Prostate gland (tissue), 2 donors: ENCODE data around the gene UBR3.

ENCODE experiments used
- POLR2A ChIP-seq: fragments of 450-650 bp; IDR thresholded peaks from one replicate; pipeline ENCODE4 v1.6.1; 2016; ENCODE audit warnings: antibody characterized with exemption, mild to moderate bottlenecking
- TF ChIP-seq, protein P1 (sequence below), 4 experiments: fragments of 200-600 bp in 2 of 4; fragments of 450-650 bp in 2 of 4; sonication (generic) in 2 of 4; IDR thresholded peaks; 1 replicate in 3 of 4; 2 replicates in 1 of 4; pipeline ENCODE4 v1.5.1; 2016 to 2019; ENCODE audit warnings: antibody characterized with exemption in 4 of 4, mild to moderate bottlenecking in 2 of 4, moderate library complexity in 2 of 4

DNA sequence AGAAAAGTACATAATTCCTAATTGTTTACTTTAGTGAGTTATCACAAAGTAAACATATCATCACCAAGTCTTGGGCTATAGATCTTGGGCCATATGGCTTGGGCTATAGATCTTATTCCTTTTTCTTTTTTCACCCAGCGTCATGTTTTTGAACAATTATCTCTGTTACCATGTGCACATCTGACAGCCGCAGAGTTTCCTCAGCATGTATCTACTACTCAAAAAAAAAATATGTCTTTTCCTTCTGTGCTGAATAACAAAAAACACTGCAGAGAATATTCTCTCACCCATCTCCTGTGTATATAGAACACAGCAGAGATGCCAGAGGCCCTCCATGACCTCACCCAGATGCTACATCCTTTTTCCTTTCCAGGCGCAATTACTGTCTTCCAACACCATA lies 274.5 kb downstream of the UBR3 start:
- no peak for TF ChIP-seq POLR2A
- TF ChIP-seq, protein P1, sequence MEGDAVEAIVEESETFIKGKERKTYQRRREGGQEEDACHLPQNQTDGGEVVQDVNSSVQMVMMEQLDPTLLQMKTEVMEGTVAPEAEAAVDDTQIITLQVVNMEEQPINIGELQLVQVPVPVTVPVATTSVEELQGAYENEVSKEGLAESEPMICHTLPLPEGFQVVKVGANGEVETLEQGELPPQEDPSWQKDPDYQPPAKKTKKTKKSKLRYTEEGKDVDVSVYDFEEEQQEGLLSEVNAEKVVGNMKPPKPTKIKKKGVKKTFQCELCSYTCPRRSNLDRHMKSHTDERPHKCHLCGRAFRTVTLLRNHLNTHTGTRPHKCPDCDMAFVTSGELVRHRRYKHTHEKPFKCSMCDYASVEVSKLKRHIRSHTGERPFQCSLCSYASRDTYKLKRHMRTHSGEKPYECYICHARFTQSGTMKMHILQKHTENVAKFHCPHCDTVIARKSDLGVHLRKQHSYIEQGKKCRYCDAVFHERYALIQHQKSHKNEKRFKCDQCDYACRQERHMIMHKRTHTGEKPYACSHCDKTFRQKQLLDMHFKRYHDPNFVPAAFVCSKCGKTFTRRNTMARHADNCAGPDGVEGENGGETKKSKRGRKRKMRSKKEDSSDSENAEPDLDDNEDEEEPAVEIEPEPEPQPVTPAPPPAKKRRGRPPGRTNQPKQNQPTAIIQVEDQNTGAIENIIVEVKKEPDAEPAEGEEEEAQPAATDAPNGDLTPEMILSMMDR (IDR thresholded peaks at IDR 0.05): no peak
